ENCODE results near the gene RPS19BP1.
"Not testable (repeated sequence)": the region's sequence is repeated elsewhere in the genome, so short reads cannot be mapped to it uniquely, and the experiment has no call there.

The RPS19BP1 gene

GRCh38 chr22:39528681-39529486, 3.7 kb downstream of the RPS19BP1 start:
- peak; percentile 74 for DNase-seq (ENCODE audit: low read depth)

- no peak for DNase-seq (ENCODE audit: low read depth)
These were observed 4.4 kb downstream of the RPS19BP1 start for GRCh38 chr22:39528080-39528661.

- DNase-seq (ENCODE audit: low read depth) = no peak
These were observed 5.0 kb downstream of the RPS19BP1 start for GRCh38 chr22:39527481-39527961.

GRCh38 chr22:39526736-39527171, 5.8 kb downstream of the RPS19BP1 start:
- DNase-seq (ENCODE audit: low read depth) = no peak

- no peak for DNase-seq (ENCODE audit: low read depth)
These were observed 6.9 kb downstream of the RPS19BP1 start for GRCh38 chr22:39525658-39525975.

- no peak for DNase-seq (ENCODE audit: low read depth)
These were observed 7.5 kb downstream of the RPS19BP1 start for GRCh38 chr22:39524753-39525657.

GRCh38 chr22:39524089-39524752, 8.3 kb downstream of the RPS19BP1 start:
- DNase-seq (ENCODE audit: low read depth) = no peak

GRCh38 chr22:39522567-39523300, 9.8 kb downstream of the RPS19BP1 start:
- no peak for DNase-seq (ENCODE audit: low read depth)

- DNase-seq (ENCODE audit: low read depth) = not testable (repeated sequence)
These were observed 10.5 kb downstream of the RPS19BP1 start for GRCh38 chr22:39522091-39522490.

- DNase-seq (ENCODE audit: low read depth) = not testable (repeated sequence)
These were observed 11.3 kb downstream of the RPS19BP1 start for GRCh38 chr22:39521106-39521885.

- peak; percentile 62 for DNase-seq (ENCODE audit: low read depth)
These were observed 12.1 kb downstream of the RPS19BP1 start, which contains the start of gene ATF4 for GRCh38 chr22:39520226-39521105. Gene ATF4 (plus strand): TSS chr22:39520562. CDS start chr22:39521446, 884 bp downstream.

- peak; percentile 91 for DNase-seq (ENCODE audit: low read depth)
These were observed 12.8 kb downstream of the RPS19BP1 start for GRCh38 chr22:39519681-39520225.

- DNase-seq (ENCODE audit: low read depth) = no peak
These were observed 13.4 kb downstream of the RPS19BP1 start for GRCh38 chr22:39518996-39519680.

- no peak for DNase-seq (ENCODE audit: low read depth)
These were observed 14.3 kb downstream of the RPS19BP1 start for GRCh38 chr22:39518144-39518786.

- DNase-seq (ENCODE audit: low read depth) = no peak
These were observed 15.1 kb downstream of the RPS19BP1 start for GRCh38 chr22:39517470-39517869.

GRCh38 chr22:39515266-39516050, 17.1 kb downstream of the RPS19BP1 start:
- no peak for DNase-seq (ENCODE audit: low read depth)

- no peak for DNase-seq (ENCODE audit: low read depth)
These were observed 18.1 kb downstream of the RPS19BP1 start for GRCh38 chr22:39514373-39514973.
